ENCODE measurements around the gene CBL.

The CBL gene

DNA sequence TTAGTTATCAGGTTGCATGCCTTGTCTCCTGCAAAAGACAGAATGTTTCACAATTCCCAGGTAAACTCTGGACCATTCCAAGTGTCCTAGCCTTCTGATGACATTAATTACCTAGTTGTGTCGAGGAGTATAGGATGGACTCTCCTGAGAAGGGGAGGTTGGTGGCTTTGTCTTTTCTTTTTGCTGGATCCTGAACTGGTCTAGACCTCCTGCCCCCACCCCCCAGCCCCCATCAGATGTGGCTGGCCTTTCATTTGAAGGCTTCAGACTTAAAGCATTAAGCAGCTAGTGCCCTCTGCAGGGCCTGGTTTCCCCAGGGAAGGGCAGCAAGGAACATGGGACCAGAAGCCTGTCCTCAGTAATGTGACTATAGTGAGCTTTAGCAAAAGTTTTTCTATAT is 101.1 kb downstream of the CBL start:
- in situ Hi-C loops (cut with MboI; ENCODE audit: low sequenced_read_pairs) = no loop called here

- in situ Hi-C loops (cut with MboI; ENCODE audit: low sequenced_read_pairs) = no loop called here
Measured at GRCh38 chr11:119307974-119308373, 101.8 kb downstream of the CBL start.

DNA sequence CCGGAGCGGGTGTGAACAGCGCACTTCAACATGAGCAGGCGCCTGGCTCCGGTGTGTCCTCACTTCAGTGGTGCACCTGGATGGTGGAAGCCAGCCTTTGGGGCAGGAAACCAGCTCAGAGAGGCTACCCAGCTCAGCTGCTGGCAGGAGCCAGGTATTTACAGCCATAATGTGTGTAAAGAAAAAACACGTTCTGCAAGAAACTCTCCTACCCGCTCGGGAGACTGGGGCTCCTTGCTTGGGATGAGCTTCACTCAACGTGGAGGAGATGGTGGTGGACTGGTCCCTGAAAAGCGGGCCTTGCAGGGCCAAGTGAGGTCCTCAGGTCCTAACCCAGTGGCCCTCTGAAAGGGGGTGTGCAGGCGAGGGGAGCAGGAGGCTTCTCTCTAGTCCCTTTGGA is 103.3 kb downstream of the CBL start:
- in situ Hi-C loops (cut with MboI; ENCODE audit: low sequenced_read_pairs) = no loop called here

- in situ Hi-C loops (cut with MboI; ENCODE audit: low sequenced_read_pairs) = no loop called here
Measured at GRCh38 chr11:119309953-119310681, 104.0 kb downstream of the CBL start.

DNA sequence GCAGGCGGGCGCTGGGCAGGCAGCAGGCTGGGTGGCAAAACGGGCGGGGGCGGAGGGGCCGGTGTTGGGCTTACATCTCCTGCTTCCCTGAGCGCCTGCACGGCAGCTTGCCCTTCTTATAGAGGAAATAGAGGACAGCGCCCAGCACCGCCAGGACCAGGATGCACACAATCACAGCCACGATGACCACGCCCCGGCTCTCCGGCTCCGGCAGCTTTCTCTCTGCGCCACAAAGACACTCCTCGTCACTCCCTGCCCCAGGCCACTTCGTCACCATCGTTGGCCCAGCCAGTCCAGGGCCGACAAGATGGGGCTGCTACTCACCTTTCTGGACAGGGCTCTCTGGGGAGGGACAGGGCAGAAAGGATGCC is 104.5 kb downstream of the CBL start:
- in situ Hi-C loops (cut with MboI; ENCODE audit: low sequenced_read_pairs) = no loop called here

- in situ Hi-C loops (cut with MboI; ENCODE audit: low sequenced_read_pairs) = no loop called here
Measured at GRCh38 chr11:119314726-119315125, 108.6 kb downstream of the CBL start.

- in situ Hi-C loops (cut with MboI; ENCODE audit: low sequenced_read_pairs) = no loop called here
Measured at GRCh38 chr11:119315131-119316015, 109.2 kb downstream of the CBL start.

GRCh38 chr11:119316016-119316728 is 110.0 kb downstream of the CBL start:
- in situ Hi-C loops (cut with MboI; ENCODE audit: low sequenced_read_pairs) = no loop called here

DNA sequence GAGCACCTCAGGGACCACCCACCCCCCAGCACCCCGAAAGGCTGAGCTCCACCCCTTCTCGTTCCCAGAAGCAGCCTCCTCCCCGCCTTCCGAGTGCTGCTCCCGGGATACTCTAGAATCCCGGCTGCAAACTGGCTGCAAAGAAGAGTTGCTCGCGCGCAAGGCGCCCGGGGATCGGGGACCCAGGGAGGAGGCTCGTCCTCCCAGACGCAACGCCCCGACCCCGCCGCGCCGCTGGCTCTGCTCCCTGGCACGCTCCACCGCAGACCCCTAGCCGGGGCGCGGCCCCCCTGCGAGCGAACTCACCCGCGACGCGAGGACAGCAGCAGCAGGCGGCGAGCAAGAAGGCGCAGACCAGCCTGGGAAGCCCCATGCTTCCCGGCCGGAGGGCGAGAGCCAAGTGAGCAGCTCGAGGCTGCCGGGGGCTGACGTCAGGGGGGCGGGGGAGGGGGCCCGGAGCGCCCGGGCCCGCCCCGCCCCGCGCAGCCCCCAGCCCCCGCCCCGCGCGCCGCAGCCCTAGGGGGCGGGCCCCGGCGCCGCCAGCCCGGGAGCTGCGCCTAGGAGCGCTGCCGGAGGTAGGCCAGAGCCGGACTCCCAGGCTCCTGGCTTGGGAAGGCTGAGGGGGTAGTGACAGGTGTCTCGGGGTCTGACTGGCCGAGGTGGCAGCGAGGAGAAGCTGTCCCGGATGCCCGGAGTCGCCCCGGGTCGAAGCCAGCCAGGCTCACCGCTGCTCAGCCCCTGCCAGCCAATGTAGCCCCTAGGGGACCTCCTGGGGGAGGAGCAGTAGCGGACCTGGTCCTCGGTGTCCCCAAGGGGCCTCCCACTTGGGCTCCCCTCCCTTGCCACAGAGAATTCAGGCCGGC is 110.8 kb downstream of the CBL start, which contains the start of gene MCAM:
TSS of gene MCAM (minus strand) at position 402 of the 863 bp plus-strand sequence. CDS start at position 373, 29 bp downstream.
- in situ Hi-C loops (cut with MboI; ENCODE audit: low sequenced_read_pairs) = no loop called here

DNA sequence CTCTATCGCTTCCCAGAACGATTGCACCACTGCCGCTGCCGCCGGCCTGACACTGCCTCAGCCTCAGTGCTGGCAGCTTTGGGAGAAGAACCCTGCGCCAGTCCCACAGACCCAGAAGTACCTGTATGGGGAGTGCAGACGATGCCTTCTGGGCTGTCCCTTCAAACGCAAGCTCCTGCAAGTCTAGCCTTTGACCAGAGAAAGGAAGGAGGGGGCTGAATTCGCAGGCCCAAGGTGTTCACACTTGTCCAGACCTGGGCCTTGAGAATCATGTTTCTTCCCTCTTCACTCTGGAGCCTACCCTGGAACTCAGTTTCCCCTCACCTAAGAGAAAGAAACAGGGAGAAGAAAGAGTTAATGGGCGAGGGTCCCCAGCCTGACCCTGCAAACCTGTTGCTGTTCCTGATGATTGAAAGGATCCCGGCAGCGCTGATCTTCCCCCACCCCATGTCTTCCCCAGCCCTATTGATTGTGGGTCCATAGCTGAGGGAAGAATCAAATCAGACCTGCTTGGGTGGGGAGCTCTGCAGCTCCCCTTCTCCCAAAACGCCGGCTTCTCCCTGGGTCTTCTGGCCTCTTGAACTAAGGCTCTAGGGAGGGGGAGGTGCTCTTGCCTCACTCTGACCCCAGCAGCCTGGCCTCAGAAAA is 111.6 kb downstream of the CBL start:
- in situ Hi-C loops (cut with MboI; ENCODE audit: low sequenced_read_pairs) = no loop called here

- in situ Hi-C loops (cut with MboI; ENCODE audit: low sequenced_read_pairs) = no loop called here
Measured at GRCh38 chr11:119318240-119319135, 112.3 kb downstream of the CBL start.

DNA sequence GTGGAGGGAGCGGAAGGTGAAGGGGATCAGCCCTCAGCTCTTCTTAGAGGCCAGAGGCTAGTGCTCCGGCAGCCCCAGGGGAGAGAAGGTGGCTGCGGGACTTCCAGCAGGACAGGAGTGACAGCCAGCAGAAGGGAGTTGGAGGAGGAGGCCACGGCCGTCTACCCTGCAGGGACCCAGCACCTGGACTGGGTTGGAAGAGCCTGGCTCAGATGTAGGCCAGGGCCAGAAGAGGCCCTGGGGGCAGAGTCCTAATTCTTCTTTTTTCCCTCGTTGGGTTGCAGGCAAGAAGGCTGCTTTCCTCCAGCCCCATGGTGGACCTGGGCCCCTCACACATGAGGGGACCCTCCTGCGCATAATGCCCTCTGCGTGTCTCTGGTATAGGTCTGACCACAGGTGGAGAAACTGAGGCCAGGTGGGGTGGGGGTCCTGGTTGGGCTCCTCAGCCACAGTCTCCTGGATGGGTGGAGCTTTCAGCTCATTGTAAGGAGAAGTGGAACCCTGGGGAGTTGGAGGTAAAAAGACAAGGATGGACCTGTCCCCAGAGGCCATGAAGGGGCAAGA is 113.1 kb downstream of the CBL start:
- in situ Hi-C loops (cut with MboI; ENCODE audit: low sequenced_read_pairs) = no loop called here

DNA sequence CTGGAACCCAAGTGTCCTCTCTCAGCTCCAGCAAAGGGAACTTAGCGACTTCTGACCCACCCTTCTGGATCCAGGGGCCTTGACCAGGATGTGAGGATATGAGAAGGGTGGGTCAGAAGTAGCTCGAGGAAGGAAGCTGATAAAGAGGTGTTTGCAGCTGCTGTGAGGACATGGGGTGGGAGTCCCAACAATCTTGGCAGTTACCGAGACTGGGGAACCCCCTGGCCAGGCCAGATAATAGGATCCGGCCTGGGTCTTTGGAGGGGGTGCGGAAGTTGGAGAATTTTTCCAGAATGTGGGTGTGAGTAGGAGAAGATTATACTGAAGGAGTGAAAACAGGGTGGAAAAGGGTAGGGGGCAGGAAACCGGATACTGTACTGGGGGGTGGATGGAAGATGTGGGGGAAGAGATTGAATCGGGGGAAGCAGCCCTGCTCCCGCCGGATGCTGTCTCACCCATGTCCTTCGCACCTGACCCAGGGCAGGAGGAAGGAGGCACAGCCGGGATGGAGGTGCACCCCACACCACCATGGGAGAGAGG is 113.6 kb downstream of the CBL start:
- in situ Hi-C loops (cut with MboI; ENCODE audit: low sequenced_read_pairs) = no loop called here

GRCh38 chr11:119320240-119320775 is 114.2 kb downstream of the CBL start:
- in situ Hi-C loops (cut with MboI; ENCODE audit: low sequenced_read_pairs) = no loop called here

DNA sequence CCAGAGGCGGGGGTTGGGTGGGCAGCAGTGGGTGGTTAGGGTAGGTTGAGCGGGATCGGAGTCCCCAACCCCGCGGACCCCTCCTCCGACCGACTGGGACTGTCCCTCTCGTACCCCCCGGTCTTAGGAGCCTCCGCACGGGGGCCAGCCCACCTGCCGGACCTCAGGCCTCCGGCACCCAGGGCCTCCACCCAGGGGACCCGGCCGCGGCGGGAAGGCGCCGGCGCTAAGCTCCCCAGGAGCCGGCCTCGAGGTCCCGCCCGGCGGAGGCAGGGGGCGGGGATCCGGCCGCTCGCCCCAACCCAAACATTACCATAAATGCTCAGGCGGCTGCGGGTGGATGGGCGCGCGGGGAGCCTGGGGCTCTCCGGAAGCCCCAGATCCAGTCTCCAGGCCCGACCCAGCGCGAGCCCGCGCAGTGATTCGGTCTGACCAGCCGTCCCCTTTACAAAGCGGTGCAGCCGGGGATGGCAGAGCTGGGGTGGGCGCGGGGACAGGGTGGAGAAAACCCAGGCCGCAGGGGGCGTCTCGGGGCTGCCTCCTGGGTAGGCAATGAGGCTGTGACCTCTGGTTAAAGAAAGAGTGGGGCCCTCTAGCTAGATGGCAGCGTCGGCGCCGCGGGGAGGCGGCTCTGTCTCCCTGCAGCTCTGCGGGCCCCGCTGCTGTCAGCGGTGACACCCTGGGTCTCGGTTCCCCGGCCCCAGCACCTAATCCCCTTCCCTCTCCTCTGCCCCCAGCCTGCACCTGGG is 114.8 kb downstream of the CBL start:
- in situ Hi-C loops (cut with MboI; ENCODE audit: low sequenced_read_pairs) = no loop called here

DNA sequence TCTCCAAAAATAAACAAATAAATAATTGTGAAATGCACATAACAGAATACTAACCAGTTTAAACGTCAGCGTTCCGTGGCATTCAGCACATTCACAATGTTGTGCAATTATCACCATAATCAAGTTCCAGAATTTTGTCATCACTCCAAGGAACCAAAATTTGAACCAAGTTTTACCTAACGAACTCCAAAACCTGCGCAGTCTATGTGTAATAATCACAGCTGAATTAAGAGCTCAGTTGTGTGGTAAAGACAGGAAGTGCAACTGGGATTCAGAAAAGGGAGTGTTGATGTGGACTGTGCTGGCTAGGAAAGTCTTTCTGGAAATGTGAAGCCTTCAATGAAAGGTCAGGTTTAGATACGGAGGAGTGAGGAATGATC is 116.2 kb downstream of the CBL start:
- in situ Hi-C loops (cut with MboI; ENCODE audit: low sequenced_read_pairs) = no loop called here

- in situ Hi-C loops (cut with MboI; ENCODE audit: low sequenced_read_pairs) = no loop called here
Measured at GRCh38 chr11:119322921-119323531, 116.9 kb downstream of the CBL start.

All from HL-60/S4 treated with phorbol 12-myristate 13-acetate at 8.2 ng/mL for 4 days and 3 days (cell line).